BLaER1 treated with 17β-estradiol and CSF1 and Interleukin-3, amounts not matched to agents 10 nM and 100 nM (cell line): ENCODE measurements around the gene NUP133.

Experiments
- H3K27ac ChIP-seq, 11 experiments: shearing (Covaris generic); formaldehyde crosslinking; 2 replicates each; pipeline ENCODE4 v1.8.1; 2022
- H3K27me3 ChIP-seq, 11 experiments: shearing (Covaris generic); formaldehyde crosslinking; 2 replicates each; pipeline ENCODE4 v1.8.1; 2022
- H3K36me3 ChIP-seq, 11 experiments: shearing (Covaris generic); formaldehyde crosslinking; 2 replicates each; pipeline ENCODE4 v1.8.1; 2022
- H3K4me1 ChIP-seq, 10 experiments: shearing (Covaris generic); formaldehyde crosslinking; 2 replicates each; pipeline ENCODE4 v1.8.1; 2022
- H3K4me2 ChIP-seq, 11 experiments: shearing (Covaris generic); formaldehyde crosslinking; 2 replicates each; pipeline ENCODE4 v1.8.1; 2022
- H3K4me3 ChIP-seq, 10 experiments: shearing (Covaris generic); formaldehyde crosslinking; 2 replicates each; pipeline ENCODE4 v1.8.1; 2022
- H3K9ac ChIP-seq, 11 experiments: shearing (Covaris generic); formaldehyde crosslinking; 2 replicates each; pipeline ENCODE4 v1.8.1; 2022
- H3K9me3 ChIP-seq, 11 experiments: shearing (Covaris generic); formaldehyde crosslinking; replicated peaks in 1 of 11; 2 replicates each; pipeline ENCODE4 v1.8.1; 2022
- H4K20me1 ChIP-seq, 11 experiments: shearing (Covaris generic); formaldehyde crosslinking; 2 replicates each; pipeline ENCODE4 v1.8.1; 2022
- Cebpa-rat ChIP-seq, 11 experiments: shearing (Covaris generic); IDR thresholded peaks; 2 replicates each; pipeline ENCODE4 v1.8.1; 2022

The NUP133 gene

GRCh38 chr1:229544587-229544986 is 36.4 kb upstream of the NUP133 start:
- Histone ChIP-seq H3K9me3 (no peaks in the 10 kb centered on the region), H3K4me1 (no peaks in the 10 kb centered on the region), H3K4me3 (no peak overlapping the region), H3K36me3 (peaks cover 89 to 100% (median 97%) of the 10 kb centered on the region in 11 experiments), H3K4me2 (no peak overlapping the region), H3K27ac (no peak overlapping the region), H3K9ac (no peak overlapping the region), H3K27me3 (no peaks in the 10 kb centered on the region), H4K20me1 (peaks cover 0 to 17% (median 8%) of the 10 kb centered on the region in 11 experiments; a peak in 9 of 22 replicates)
- no peak for TF ChIP-seq Cebpa-rat (IDR thresholded peaks at IDR 0.05)

DNA sequence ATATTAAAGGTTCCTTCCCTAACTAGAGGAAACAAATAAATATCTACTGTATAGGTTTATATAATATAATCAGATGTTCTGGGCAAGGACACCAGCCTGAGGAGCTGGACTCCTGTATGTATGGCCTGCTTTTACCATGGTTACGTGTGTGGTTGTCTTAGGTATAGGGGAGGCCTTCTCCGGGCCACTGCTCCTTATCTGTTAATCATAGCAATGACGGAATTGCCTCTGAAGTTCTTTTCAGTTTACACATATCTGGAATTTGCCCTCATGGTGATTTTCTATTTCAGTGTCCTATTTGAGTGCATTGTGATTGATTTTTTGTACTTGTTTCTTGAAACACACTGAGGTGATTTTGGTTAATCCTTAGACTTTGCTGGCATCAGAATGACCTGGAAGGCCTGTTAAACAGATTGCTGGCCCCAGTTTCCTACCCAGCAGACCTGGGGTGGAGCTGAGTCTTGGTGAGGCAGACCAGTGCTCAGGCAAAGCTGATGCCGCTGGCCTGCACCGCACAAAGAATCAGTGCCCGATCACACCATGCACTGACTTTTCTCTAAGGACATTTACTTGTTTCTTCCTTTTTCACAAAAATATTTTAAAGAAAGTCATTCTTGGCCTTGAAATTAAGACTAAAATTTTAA is 31.8 kb upstream of the NUP133 start:
- Histone ChIP-seq H3K27me3 (no peaks in the 10 kb centered on the region), H3K9me3 (no peaks in the 10 kb centered on the region), H3K4me3 (no peak overlapping the region), H3K9ac (no peak overlapping the region), H3K4me1 (peaks cover 0 to 7% (median 0%) of the 10 kb centered on the region in 10 experiments; a peak in 2 of 20 replicates), H3K27ac (no peak overlapping the region), H3K36me3 (peaks cover 89 to 100% (median 98%) of the 10 kb centered on the region in 11 experiments), H4K20me1 (no peaks in the 10 kb centered on the region; a peak in 1 of 22 replicates), H3K4me2 (no peak overlapping the region)
- no peak for TF ChIP-seq Cebpa-rat (IDR thresholded peaks at IDR 0.05)

DNA sequence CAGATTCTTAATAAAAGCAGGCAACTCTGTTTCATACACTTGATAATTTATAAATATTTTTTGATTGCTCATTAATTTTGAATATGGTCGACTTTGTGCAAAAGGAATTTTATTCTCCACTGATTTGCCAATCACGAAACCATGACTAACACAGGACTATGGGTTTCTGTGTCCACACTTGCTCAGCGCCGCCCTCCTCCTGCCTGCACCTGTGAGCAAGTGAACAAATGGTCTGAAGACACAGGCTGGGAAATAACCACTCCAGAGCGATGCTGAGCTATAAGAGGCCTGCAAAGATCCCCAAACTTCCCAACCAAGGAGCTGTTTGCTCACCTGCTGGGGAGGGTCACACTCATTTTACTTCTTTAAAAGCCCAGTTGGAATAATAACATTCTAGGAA is 30.8 kb upstream of the NUP133 start:
- Histone ChIP-seq H3K9me3 (no peaks in the 10 kb centered on the region), H3K4me2 (no peak overlapping the region), H4K20me1 (no peaks in the 10 kb centered on the region; a peak in 1 of 22 replicates), H3K36me3 (peaks cover 85 to 100% (median 96%) of the 10 kb centered on the region in 11 experiments), H3K4me1 (peaks cover 0 to 7% (median 0%) of the 10 kb centered on the region in 10 experiments; a peak in 2 of 20 replicates), H3K27ac (no peak overlapping the region), H3K4me3 (no peak overlapping the region), H3K9ac (no peak overlapping the region), H3K27me3 (no peaks in the 10 kb centered on the region)
- TF ChIP-seq Cebpa-rat (IDR thresholded peaks at IDR 0.05) = no peak

GRCh38 chr1:229537894-229538293 is 29.8 kb upstream of the NUP133 start:
- no peak overlapping the region for H3K27ac ChIP-seq
- H3K9ac ChIP-seq = no peak overlapping the region
- H4K20me1 ChIP-seq = no peaks in the 10 kb centered on the region; a peak in 1 of 22 replicates
- H3K4me1 ChIP-seq = peaks cover 0 to 7% (median 0%) of the 10 kb centered on the region in 10 experiments; a peak in 2 of 20 replicates
- 0 out of 22 replicates have a peak overlapping the region, but pooled peaks of 1 of the 11 experiments have one; percentile 10 for H3K4me2 ChIP-seq
- H3K36me3 ChIP-seq = peaks cover 86 to 100% (median 97%) of the 10 kb centered on the region in 11 experiments
- H3K4me3 ChIP-seq = no peak overlapping the region
- TF ChIP-seq Cebpa-rat (IDR thresholded peaks at IDR 0.05) = no peak
- no peaks in the 10 kb centered on the region for H3K9me3 ChIP-seq
- H3K27me3 ChIP-seq = no peaks in the 10 kb centered on the region

DNA sequence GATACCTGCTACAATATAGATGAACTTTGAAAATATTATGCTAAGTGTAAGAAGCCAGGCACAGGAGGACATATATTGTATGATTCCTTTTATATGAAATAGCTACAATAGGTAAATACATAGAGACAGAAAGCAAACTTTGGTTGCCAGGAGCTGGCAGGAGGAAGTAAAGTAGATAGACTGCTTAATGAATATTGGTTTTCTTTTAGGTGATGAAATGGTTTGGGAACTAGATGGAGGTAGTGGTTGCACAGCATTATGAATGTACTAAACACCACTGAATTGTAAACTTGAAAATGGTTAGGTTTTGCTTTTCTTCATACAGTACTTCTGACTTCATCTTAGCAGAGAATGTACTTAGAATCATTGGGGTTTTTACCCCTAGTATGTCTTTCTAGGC is 28.8 kb upstream of the NUP133 start:
- Histone ChIP-seq H3K27ac (no peak overlapping the region), H4K20me1 (no peaks in the 10 kb centered on the region; a peak in 1 of 22 replicates), H3K9me3 (no peaks in the 10 kb centered on the region), H3K4me1 (peaks cover 0 to 7% (median 0%) of the 10 kb centered on the region in 10 experiments; a peak in 2 of 20 replicates), H3K9ac (no peak overlapping the region), H3K36me3 (peaks cover 85 to 100% (median 97%) of the 10 kb centered on the region in 11 experiments), H3K4me3 (no peak overlapping the region), H3K4me2 (no peak overlapping the region), H3K27me3 (no peaks in the 10 kb centered on the region)
- TF ChIP-seq Cebpa-rat (IDR thresholded peaks at IDR 0.05) = no peak

GRCh38 chr1:229535230-229535629 is 27.1 kb upstream of the NUP133 start:
- peaks cover 0 to 7% (median 0%) of the 10 kb centered on the region in 10 experiments; a peak in 2 of 20 replicates for H3K4me1 ChIP-seq
- peaks cover 86 to 100% (median 97%) of the 10 kb centered on the region in 11 experiments for H3K36me3 ChIP-seq
- no peaks in the 10 kb centered on the region for H3K27me3 ChIP-seq
- no peak overlapping the region for H3K27ac ChIP-seq
- H3K4me3 ChIP-seq = no peak overlapping the region
- H3K4me2 ChIP-seq = no peak overlapping the region
- H3K9me3 ChIP-seq = no peaks in the 10 kb centered on the region
- H4K20me1 ChIP-seq = no peaks in the 10 kb centered on the region; a peak in 2 of 22 replicates
- TF ChIP-seq Cebpa-rat (IDR thresholded peaks at IDR 0.05) = no peak
- no peak overlapping the region for H3K9ac ChIP-seq

DNA sequence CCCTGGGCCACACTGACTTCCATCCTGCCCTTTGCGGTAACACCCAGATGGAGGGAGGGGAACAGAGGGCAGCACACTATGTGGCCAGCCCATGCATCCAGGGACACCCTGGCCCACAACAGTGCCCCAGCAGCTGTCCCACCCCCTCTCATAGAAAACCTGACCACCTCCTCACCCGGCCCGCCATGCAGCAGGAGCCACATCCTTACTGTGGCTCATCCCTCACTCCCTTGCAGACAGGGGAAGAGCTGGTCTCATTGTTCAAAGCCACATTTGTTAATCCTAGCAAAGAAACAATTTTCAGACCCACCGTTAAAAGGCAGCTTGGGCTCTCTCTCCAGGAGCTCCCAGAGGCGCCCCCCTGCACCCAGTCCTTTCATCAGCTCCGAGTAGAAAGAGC is 23.2 kb upstream of the NUP133 start:
- Histone ChIP-seq H3K4me1 (no peaks in the 10 kb centered on the region), H3K4me3 (no peak overlapping the region), H3K9me3 (no peaks in the 10 kb centered on the region), H3K9ac (no peak overlapping the region), H4K20me1 (no peaks in the 10 kb centered on the region; a peak in 3 of 22 replicates), H3K27ac (no peak overlapping the region), H3K36me3 (peaks cover 82 to 100% (median 96%) of the 10 kb centered on the region in 11 experiments), H3K27me3 (no peaks in the 10 kb centered on the region), H3K4me2 (no peak overlapping the region)
- no peak for TF ChIP-seq Cebpa-rat (IDR thresholded peaks at IDR 0.05)

- Histone ChIP-seq H4K20me1 (no peaks in the 10 kb centered on the region; a peak in 3 of 22 replicates), H3K4me3 (no peak overlapping the region), H3K27me3 (no peaks in the 10 kb centered on the region), H3K9me3 (no peaks in the 10 kb centered on the region), H3K4me1 (no peaks in the 10 kb centered on the region), H3K4me2 (no peak overlapping the region), H3K27ac (no peak overlapping the region), H3K36me3 (peaks cover 87 to 100% (median 96%) of the 10 kb centered on the region in 11 experiments), H3K9ac (no peak overlapping the region)
- TF ChIP-seq Cebpa-rat (IDR thresholded peaks at IDR 0.05) = no peak
These were observed 21.5 kb upstream of the NUP133 start for GRCh38 chr1:229529639-229530038.

DNA sequence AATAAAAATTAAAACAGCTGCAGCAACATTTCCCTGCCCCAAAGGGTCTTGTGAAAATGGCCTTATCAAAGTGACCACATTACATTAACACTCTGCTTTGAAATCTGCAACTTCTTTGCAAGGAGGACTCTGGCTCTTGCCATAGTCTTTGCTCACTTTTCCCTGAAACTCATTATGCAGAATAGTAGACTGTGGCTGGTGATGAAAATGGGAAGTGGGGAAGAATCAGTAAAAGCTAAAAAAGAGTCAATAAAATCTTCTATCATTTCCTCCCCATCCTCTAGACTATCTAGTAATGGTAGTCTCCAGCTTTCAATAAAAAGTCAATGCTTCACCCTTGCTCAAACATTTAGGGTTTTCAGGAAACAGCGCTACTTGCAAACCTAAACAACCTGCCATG is 18.6 kb upstream of the NUP133 start:
- no peaks in the 10 kb centered on the region; a peak in 3 of 22 replicates for H4K20me1 ChIP-seq
- no peak overlapping the region for H3K9ac ChIP-seq
- no peak overlapping the region for H3K4me3 ChIP-seq
- no peak overlapping the region for H3K27ac ChIP-seq
- no peak overlapping the region for H3K4me2 ChIP-seq
- peaks cover 77 to 100% (median 95%) of the 10 kb centered on the region in 11 experiments for H3K36me3 ChIP-seq
- no peaks in the 10 kb centered on the region for H3K27me3 ChIP-seq
- no peaks in the 10 kb centered on the region for H3K4me1 ChIP-seq
- no peaks in the 10 kb centered on the region for H3K9me3 ChIP-seq
- TF ChIP-seq Cebpa-rat (IDR thresholded peaks at IDR 0.05) = no peak

DNA sequence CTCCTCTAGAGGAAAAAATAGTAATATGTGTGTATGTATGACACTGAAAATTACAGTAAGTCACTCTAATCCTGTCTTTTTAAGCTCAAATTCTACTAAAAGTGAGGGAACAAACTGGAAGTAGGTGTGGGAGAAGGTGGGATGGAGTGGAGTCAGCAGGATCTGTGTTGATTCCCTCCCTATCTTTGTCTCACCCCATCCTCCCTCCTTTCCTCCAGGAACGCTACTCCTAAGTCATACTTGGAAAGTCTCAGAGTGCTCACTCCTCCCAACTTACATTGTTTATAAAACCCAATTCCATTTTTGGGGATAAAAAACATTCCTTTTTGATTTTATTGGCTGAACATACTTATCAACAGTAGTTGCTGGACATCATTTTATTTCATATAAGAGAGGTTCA is 14.9 kb upstream of the NUP133 start:
- no peak overlapping the region for H3K4me3 ChIP-seq
- H3K4me1 ChIP-seq = no peaks in the 10 kb centered on the region
- no peak overlapping the region for H3K4me2 ChIP-seq
- no peak for TF ChIP-seq Cebpa-rat (IDR thresholded peaks at IDR 0.05)
- no peak overlapping the region for H3K27ac ChIP-seq
- H3K9me3 ChIP-seq = no peaks in the 10 kb centered on the region
- H4K20me1 ChIP-seq = no peaks in the 10 kb centered on the region; a peak in 2 of 22 replicates
- H3K36me3 ChIP-seq = peaks cover 65 to 100% (median 94%) of the 10 kb centered on the region in 11 experiments
- no peaks in the 10 kb centered on the region for H3K27me3 ChIP-seq
- H3K9ac ChIP-seq = no peak overlapping the region
